OCI-LY1 (cell line): ENCODE measurements around the gene NSG1.

Source experiments
- CTCF ChIP-seq: fragments of 200-600 bp; sonication (generic), shearing (Covaris generic); IDR thresholded peaks from 2 replicates; pipeline ENCODE4 v1.5.1; 2017; ENCODE audit warnings: mild to moderate bottlenecking, antibody characterized with exemption, low read length, moderate library complexity, mixed read lengths
- EZH2 ChIP-seq: fragments of 200-600 bp; sonication (generic), shearing (Covaris generic); IDR thresholded peaks from 2 replicates; pipeline ENCODE4 v1.8.0; 2017; ENCODE audit warnings: borderline replicate concordance, mixed run types, mild to moderate bottlenecking, antibody characterized with exemption, low read length, moderate library complexity, mixed read lengths

- TF ChIP-seq EZH2 (no peak), CTCF (no peak)
Measured at GRCh38 chr4:4415107-4415805, 28.4 kb downstream of the NSG1 start.
